Mammary epithelial cell (primary cell): ENCODE data around the gene MACROH2A1.

Experiments
- CTCF ChIP-seq, 2 donors: IDR thresholded peaks in 1 of 2; conservative IDR thresholded peaks in 1 of 2; 2 replicates each; pipeline ENCODE4 v1.5.1; 2011 to 2012; ENCODE audit warnings: inconsistent platforms in 2 of 2, low read length in 2 of 2, mild to moderate bottlenecking in 2 of 2, control low read depth in 1 of 2, low read depth in 1 of 2; ENCODE audit not compliant: insufficient read depth in 1 of 2; ENCODE audit errors: extremely low read depth in 1 of 2
- EZH2 ChIP-seq: IDR thresholded peaks from 2 replicates; pipeline ENCODE4 v1.6.1; 2012; ENCODE audit warnings: low read length, inconsistent platforms, borderline replicate concordance

GRCh38 chr5:135402031-135402430 is 3.0 kb upstream of the MACROH2A1 start:
- TF ChIP-seq CTCF (conservative IDR thresholded peaks at IDR 0.05 in 1 of 2, IDR thresholded peaks at IDR 0.05 in 1 of 2; ENCODE audit: extremely low read depth in 1 of 2, insufficient read depth in 1 of 2, low read depth in 1 of 2, low read length in 2 of 2) (no peak), EZH2 (no peak)
